ENCODE results near the gene CNTNAP5. TPM values are rescaled to one million over a fixed set of nuclear protein-coding genes. Genes with fewer than 3 reads are reported as not detected.

The CNTNAP5 gene
- total and polyA plus RNA-seq, 2 experiments from 2014 or later: 0.03 TPM; not detected in 1

- no peak for DNase-seq (ENCODE audit: low read depth in 1 of 2, low spot score in 1 of 2)
- Histone ChIP-seq H3K9me3 (ENCODE audit: low read depth) (no peaks in the 10 kb centered on the region), H3K27me3 (no peaks in the 10 kb centered on the region), H3K36me3 (no peaks in the 10 kb centered on the region), H3K27ac (no peak overlapping the region), H3K4me3 (no peak overlapping the region), H3K4me1 (ENCODE audit: low read depth) (no peaks in the 10 kb centered on the region)
- no peak for TF ChIP-seq CTCF (IDR thresholded peaks at IDR 0.05; ENCODE audit: low read depth, low read length)
Measured at GRCh38 chr2:124666976-124667375, 641.9 kb downstream of the CNTNAP5 start.

- Histone ChIP-seq H3K36me3 (no peaks in the 10 kb centered on the region), H3K9me3 (ENCODE audit: low read depth) (no peaks in the 10 kb centered on the region), H3K27me3 (no peaks in the 10 kb centered on the region), H3K4me3 (no peak overlapping the region), H3K27ac (no peak overlapping the region), H3K4me1 (ENCODE audit: low read depth) (no peaks in the 10 kb centered on the region)
- TF ChIP-seq CTCF (IDR thresholded peaks at IDR 0.05; ENCODE audit: low read depth, low read length): no peak
- peak in 1 of 2 donors; percentile 8 for DNase-seq (ENCODE audit: low read depth in 1 of 2, low spot score in 1 of 2)
Measured at GRCh38 chr2:124668161-124668560, 643.1 kb downstream of the CNTNAP5 start.

- Histone ChIP-seq H3K4me3 (no peak overlapping the region), H3K27me3 (no peaks in the 10 kb centered on the region), H3K4me1 (ENCODE audit: low read depth) (no peaks in the 10 kb centered on the region), H3K27ac (no peak overlapping the region), H3K9me3 (ENCODE audit: low read depth) (no peaks in the 10 kb centered on the region), H3K36me3 (no peaks in the 10 kb centered on the region)
- TF ChIP-seq CTCF (IDR thresholded peaks at IDR 0.05; ENCODE audit: low read depth, low read length): no peak
- DNase-seq (ENCODE audit: low read depth in 1 of 2, low spot score in 1 of 2): no peak
Measured at GRCh38 chr2:124670187-124670586, 645.1 kb downstream of the CNTNAP5 start.

- peak in 1 of 2 donors; percentile 12 for DNase-seq (ENCODE audit: low read depth in 1 of 2, low spot score in 1 of 2)
- H3K27ac ChIP-seq: no peak overlapping the region
- no peak overlapping the region for H3K4me3 ChIP-seq
- H3K36me3 ChIP-seq: no peaks in the 10 kb centered on the region
- H3K9me3 ChIP-seq (ENCODE audit: low read depth): no peaks in the 10 kb centered on the region
- H3K27me3 ChIP-seq: no peaks in the 10 kb centered on the region
- TF ChIP-seq CTCF (IDR thresholded peaks at IDR 0.05; ENCODE audit: low read depth, low read length): no peak
- H3K4me1 ChIP-seq (ENCODE audit: low read depth): no peaks in the 10 kb centered on the region
Measured at GRCh38 chr2:124678043-124678442, 653.0 kb downstream of the CNTNAP5 start.

- peak in 1 of 2 donors; percentile 10 for DNase-seq (ENCODE audit: low read depth in 1 of 2, low spot score in 1 of 2)
- TF ChIP-seq CTCF (IDR thresholded peaks at IDR 0.05; ENCODE audit: low read depth, low read length): no peak
- Histone ChIP-seq H3K27ac (no peak overlapping the region), H3K4me1 (ENCODE audit: low read depth) (no peaks in the 10 kb centered on the region), H3K9me3 (ENCODE audit: low read depth) (no peaks in the 10 kb centered on the region), H3K4me3 (no peak overlapping the region), H3K27me3 (no peaks in the 10 kb centered on the region), H3K36me3 (no peaks in the 10 kb centered on the region)
Measured at GRCh38 chr2:124683536-124684428, 658.7 kb downstream of the CNTNAP5 start.
